ENCODE data around the gene ACOT4. TPM values are rescaled to one million over a fixed set of nuclear protein-coding genes. Genes with fewer than 3 reads are reported as not detected.

Gene ACOT4
- total and polyA plus RNA-seq, 2 of the 8 experiments (the other 6 are each of a cell fraction or from before 2014, with no cell fraction given) = 0.80 to 1.1 TPM

- TF ChIP-seq POLR2A (IDR thresholded peaks at IDR 0.05; ENCODE audit: control extremely low read depth in 1 of 2, low read depth in 2 of 2, low read length in 2 of 2) = no peak
- no peak for TF ChIP-seq EZH2 (IDR thresholded peaks at IDR 0.05; ENCODE audit: low read depth, low read length, severe bottlenecking)
- TF ChIP-seq TEAD4 (IDR thresholded peaks at IDR 0.05; ENCODE audit: low read depth, low read length) = no peak
These were observed 14.6 kb downstream of the ACOT4 start (continued) for GRCh38 chr14:73606271-73606670.

Measured in H1 (cell line).